ENCODE data around the gene RNF40. TPM values are rescaled to one million over a fixed set of nuclear protein-coding genes. Genes with fewer than 3 reads are reported as not detected.

RNF40 gene
- total RNA-seq, result 68.8 and 74.6 TPM in 2 replicates

DNA sequence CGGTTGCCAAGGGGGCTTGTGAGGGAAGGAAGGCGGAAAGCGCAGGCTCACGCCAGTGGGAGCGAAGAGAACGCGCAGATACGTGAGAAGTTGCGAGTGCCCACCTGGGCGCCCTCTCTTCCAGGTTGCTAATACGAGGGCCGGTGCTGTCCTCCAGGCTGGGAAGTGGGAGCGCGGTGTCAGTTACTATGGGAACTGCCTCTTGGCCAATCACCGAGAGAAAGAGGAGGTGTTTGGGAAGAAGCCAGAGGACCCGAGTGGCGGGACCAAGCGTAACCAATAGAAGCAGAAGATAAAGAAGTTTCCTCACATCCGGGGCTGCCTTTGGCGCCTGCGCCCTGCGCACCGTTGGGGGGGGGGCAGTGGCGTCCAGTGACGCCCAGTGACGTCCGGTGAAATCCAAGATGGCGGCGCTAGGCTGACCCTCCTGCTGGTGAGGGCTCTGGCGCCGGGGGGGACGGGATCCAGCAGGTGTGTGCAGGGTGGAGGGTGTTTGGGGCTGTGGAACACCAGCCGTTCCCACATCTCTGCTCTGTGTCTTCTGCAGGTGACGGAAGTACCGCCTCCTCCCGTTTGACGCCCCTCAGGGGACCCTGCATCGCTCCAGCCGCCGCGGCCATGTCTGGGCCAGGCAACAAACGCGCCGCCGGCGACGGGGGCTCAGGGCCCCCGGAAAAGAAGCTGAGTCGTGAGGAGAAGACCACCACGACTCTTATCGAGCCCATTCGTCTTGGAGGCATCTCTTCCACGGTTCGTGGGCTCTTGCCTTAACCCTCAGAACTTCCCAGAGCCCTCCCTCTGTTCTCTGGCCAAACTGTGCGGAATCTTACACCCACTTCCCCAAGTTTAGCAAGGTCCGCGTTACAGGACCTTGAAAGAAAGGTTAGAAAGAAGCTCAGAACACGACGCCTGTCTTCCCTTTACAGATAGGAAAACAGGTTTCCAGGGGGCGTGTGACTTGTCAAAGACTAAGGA, at the start of gene RNF40, which contains the start of gene CFAP119:
Gene RNF40 (plus strand): TSS at position 395 of the 975 bp plus-strand sequence. CDS start 224 bp downstream, at position 619.
Gene CFAP119 (minus strand): TSS at position 135 of the 975 bp plus-strand sequence. CDS start 314 bp downstream, outside the sequence.

DNA sequence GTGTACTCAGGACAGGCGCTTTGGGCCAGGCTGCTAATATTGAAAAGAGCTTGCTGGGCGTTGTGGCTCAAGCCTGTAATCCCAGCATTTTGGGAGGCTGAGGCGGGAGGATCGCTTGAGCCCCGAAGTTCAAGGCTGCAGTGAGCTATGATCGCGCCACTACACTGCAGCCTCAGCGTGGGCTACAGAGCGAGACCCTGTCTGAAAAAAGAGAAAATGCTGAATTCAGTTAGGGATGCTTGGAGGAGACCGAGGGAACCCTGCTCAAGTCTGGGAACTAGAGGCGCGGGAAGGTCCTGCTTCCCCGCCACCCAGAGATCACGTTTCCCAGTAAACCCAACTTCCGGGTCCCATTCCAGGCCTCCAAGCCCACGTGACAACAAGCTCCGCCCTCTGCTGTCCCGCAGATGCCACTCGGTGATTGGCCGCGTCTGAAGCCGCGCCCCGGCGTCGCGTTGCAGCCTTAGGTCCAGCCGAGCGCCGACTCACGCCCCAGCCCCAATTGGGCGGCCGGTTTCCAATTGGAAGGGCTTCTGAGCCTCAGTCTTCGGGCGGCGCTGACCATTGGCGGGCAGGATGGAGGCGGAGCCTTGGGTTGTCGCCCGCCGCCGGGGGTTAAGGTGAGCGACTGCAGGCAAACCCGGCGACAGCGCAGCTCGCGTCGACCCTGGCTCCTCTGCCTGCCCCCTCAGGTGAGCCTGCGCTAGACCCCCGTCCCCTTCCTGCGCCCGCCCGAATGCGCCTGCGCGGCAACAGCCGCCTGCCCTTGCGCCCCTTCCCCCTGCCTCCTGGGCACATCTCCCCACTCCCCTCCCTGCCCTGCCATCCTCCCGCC, 14.1 kb upstream of the RNF40 start, which contains the start of gene PHKG2:
Gene PHKG2 (plus strand): TSS at position 627 of the 835 bp plus-strand sequence. CDS start 396 bp downstream, outside the sequence.

DNA sequence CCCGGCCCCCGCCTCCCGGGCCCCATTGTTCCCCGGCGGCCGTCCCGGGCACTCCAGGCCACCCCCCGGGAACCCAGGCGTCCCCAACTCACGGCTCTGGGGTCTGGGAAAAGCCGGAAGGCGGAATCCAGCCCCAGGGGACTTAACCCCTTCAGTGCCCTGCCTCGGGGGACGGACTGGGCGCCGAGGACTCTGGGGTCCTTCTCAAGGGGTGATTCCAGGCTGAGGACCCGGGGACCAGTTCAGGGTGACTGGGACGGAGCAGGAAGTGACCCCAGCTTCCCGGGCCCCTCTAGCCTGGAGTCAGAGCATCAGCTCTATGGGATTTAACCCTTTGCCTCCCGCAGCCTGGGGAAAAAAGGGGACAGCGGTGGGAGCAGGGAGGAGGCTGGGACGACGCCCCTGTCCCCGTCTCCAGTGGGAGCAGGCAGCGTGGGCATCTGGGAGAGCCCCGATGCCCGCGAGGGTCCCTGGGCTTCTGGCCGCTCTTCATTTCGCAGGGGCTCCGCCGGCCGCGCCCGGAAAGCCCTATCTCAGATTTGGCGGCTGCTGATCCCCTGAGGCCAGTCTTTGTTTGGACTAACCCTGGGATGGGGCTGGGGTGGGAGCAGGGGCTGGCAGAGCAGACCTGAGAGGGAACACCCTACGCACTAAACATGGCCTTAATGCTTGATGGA, 25.0 kb downstream of the RNF40 start, which contains the start of gene ZNF629:
Gene ZNF629 (minus strand): TSS at position 270 of the 677 bp plus-strand sequence. CDS start 2,723 bp downstream, outside the sequence.

Other genes with a start within 250 kb of the RNF40 start
- gene ZNF768, start 235.8 kb upstream of the RNF40 start, total RNA-seq, result 23.7 and 25.4 TPM in 2 replicates
- gene ZNF747, start 227.5 kb upstream of the RNF40 start, total RNA-seq, result 5.1 and 5.8 TPM in 2 replicates
- 6.9 TPM in 2 replicates for gene ZNF764, start 203.9 kb upstream of the RNF40 start, total RNA-seq
- gene ZNF688, start 190.6 kb upstream of the RNF40 start, total RNA-seq, result 10.2 and 12.1 TPM in 2 replicates
- gene ZNF785, start 176.6 kb upstream of the RNF40 start, total RNA-seq, result 4.8 and 5.2 TPM in 2 replicates
- 5.4 and 6.0 TPM in 2 replicates for gene ZNF689, start 151.9 kb upstream of the RNF40 start, total RNA-seq
- 13.5 and 16.5 TPM in 2 replicates for gene PRR14, start 111.4 kb upstream of the RNF40 start, total RNA-seq
- 20.6 and 24.6 TPM in 2 replicates for gene FBRS, start 103.9 kb upstream of the RNF40 start, total RNA-seq
- 16.7 and 23.7 TPM in 2 replicates for gene SRCAP, start 63.2 kb upstream of the RNF40 start, total RNA-seq
- 20.7 and 28.4 TPM in 2 replicates for gene PHKG2, start 13.9 kb upstream of the RNF40 start, total RNA-seq
- 1.3 and 1.4 TPM in 2 replicates for gene CFAP119, start 260 bp upstream of the RNF40 start, total RNA-seq
- 6.7 TPM in 2 replicates for gene ZNF629, start 24.9 kb downstream of the RNF40 start, total RNA-seq
- gene BCL7C, start 131.8 kb downstream of the RNF40 start, total RNA-seq, result 37.0 and 39.4 TPM in 2 replicates
- gene CTF1, start 134.3 kb downstream of the RNF40 start, total RNA-seq, result 0.33 TPM in 1 of 2 replicates, not detected in the other
- gene FBXL19, start 161.2 kb downstream of the RNF40 start, total RNA-seq, result 15.2 and 15.4 TPM in 2 replicates
- 17.9 and 27.5 TPM in 2 replicates for gene ORAI3, start 186.7 kb downstream of the RNF40 start, total RNA-seq
- gene SETD1A, start 195.4 kb downstream of the RNF40 start, total RNA-seq, result 4.1 and 4.2 TPM in 2 replicates
- 16.7 and 17.7 TPM in 2 replicates for gene HSD3B7, start 222.9 kb downstream of the RNF40 start, total RNA-seq
- 0.05 and 0.93 TPM in 2 replicates for gene STX1B, start 248.3 kb downstream of the RNF40 start, total RNA-seq

All from mammary microvascular endothelial cell (primary cell).